ENCODE measurements around the gene RRP9. TPM values are rescaled to one million over a fixed set of nuclear protein-coding genes. Genes with fewer than 3 reads are reported as not detected.

The RRP9 gene
- total and polyA plus RNA-seq, 10 of the 15 experiments (the other 5 are each of a cell fraction or from before 2014, with no cell fraction given) = 4.7 to 91.5 (median 41.7) TPM

- POLR2A ChIA-PET = no interaction called here
- H3K79me2 ChIP-seq (ENCODE audit: control insufficient read depth, insufficient read depth, low read length) = no peaks in the 10 kb centered on the region
- SMC1A ChIA-PET (ENCODE audit: uncharacterized antibody, unreplicated experiment) = interaction anchor here (0.6 kb wide), 1 partner anchor 293 kb away, joined by 3 read pairs; no protein-coding TSS in a partner anchor
- WGBS (ENCODE audit: insufficient coverage, insufficient replicate concordance, low lambda C conversion rate, missing lambda C conversion rate) = 63% methylated on average over 3 of the region's 3 CpGs
- in situ Hi-C loops (cut with MboI) (no loop called here), intact Hi-C loops (cut with micrococcal nuclease; ENCODE audit: unreplicated experiment) (no loop called here)
- H3K4me3 ChIP-seq = no peak overlapping the region
- no peak overlapping the region for H3K4me2 ChIP-seq (ENCODE audit: control insufficient read depth, insufficient read depth)
- H3K27me3 ChIP-seq (replicated peaks in 1 of 2; ENCODE audit: control insufficient read depth in 2 of 2, insufficient read depth in 2 of 2, low read length in 1 of 2) = peaks cover 0 to 8% of the 10 kb centered on the region in 2 experiments; a peak in 3 of 4 replicates
- ATAC-seq = no peak
- DNase-seq (ENCODE audit: low read depth, low spot score) = no peak
- no peak overlapping the region for H3K27ac ChIP-seq (ENCODE audit: control insufficient read depth, insufficient read depth)
- no TSS peak for BruUV-seq (replicated peaks)
- no peak overlapping the region for H2AFZ ChIP-seq (ENCODE audit: control insufficient read depth, low read depth, low read length)
- H3K9ac ChIP-seq (ENCODE audit: control insufficient read depth, insufficient read depth, low read length) = no peak overlapping the region
- no peaks in the 10 kb centered on the region for H4K20me1 ChIP-seq (ENCODE audit: control insufficient read depth, insufficient read depth)
- no peaks in the 10 kb centered on the region for H3K9me3 ChIP-seq (replicated peaks; ENCODE audit: control insufficient read depth, insufficient read depth, low read length)
- H3K36me3 ChIP-seq (ENCODE audit: control insufficient read depth in 2 of 2, insufficient read depth in 2 of 2, low read length in 1 of 2) = no peaks in the 10 kb centered on the region
- RAD21 ChIA-PET (ENCODE audit: unreplicated experiment) = interaction anchor here (1.2 kb wide), 1 partner anchor 12 kb away, joined by 3 read pairs; the partner anchor contains the start of gene RRP9
- FAIRE-seq = no peak
- no peaks in the 10 kb centered on the region for H3K4me1 ChIP-seq (ENCODE audit: control insufficient read depth, insufficient read depth, low read length)
- CTCF ChIA-PET = interaction anchor here (1.2 to 1.6 kb wide), 4 partner anchors 11 to 29 kb away, joined by 4 to 5 read pairs (median 4); partner anchors contain the start of genes ABHD14B, PARP3 and RRP9
- TF ChIP-seq USF2 (IDR thresholded peaks at IDR 0.05; ENCODE audit: borderline replicate concordance, low read depth, low read length) (no peak), TCF12 (IDR thresholded peaks at IDR 0.05; ENCODE audit: low read depth, low read length) (no peak), CHD2 (IDR thresholded peaks at IDR 0.05; ENCODE audit: borderline replicate concordance, low read depth, low read length) (no peak), MTA2 (IDR thresholded peaks at IDR 0.05; ENCODE audit: low read depth) (no peak), NBN (IDR thresholded peaks at IDR 0.05) (no peak), RFX5 (IDR thresholded peaks at IDR 0.05; ENCODE audit: low read depth, low read length) (no peak), CEBPB (IDR thresholded peaks at IDR 0.05; ENCODE audit: borderline replicate concordance in 1 of 2, low read depth in 2 of 2, low read length in 2 of 2) (no peak), E2F4 (IDR thresholded peaks at IDR 0.05; ENCODE audit: low read depth, low read length) (no peak), ESRRA (IDR thresholded peaks at IDR 0.05; ENCODE audit: low read length) (no peak), TARDBP (IDR thresholded peaks at IDR 0.05; ENCODE audit: borderline replicate concordance) (no peak), SREBF1 (IDR thresholded peaks at IDR 0.05; ENCODE audit: low read length) (no peak), SMC3 (IDR thresholded peaks at IDR 0.05; ENCODE audit: borderline replicate concordance, low read length) (no peak), NR2C2 (IDR thresholded peaks at IDR 0.05; ENCODE audit: borderline replicate concordance, control insufficient read depth, insufficient read length, low read depth) (no peak), IKZF1 (conservative IDR thresholded peaks at IDR 0.05) (no peak), POLR2AphosphoS5 (IDR thresholded peaks at IDR 0.05; ENCODE audit: low read length) (no peak), SREBF2 (IDR thresholded peaks at IDR 0.05; ENCODE audit: low read length) (no peak), SMARCA5 (IDR thresholded peaks at IDR 0.05) (no peak)
Measured at GRCh38 chr3:51953445-51953844, 11.7 kb upstream of the RRP9 start.
